ENCODE results near the gene ZNF576. TPM values are rescaled to one million over a fixed set of nuclear protein-coding genes. Genes with fewer than 3 reads are reported as not detected.
"Not testable (repeated sequence)": the region's sequence is repeated elsewhere in the genome, so short reads cannot be mapped to it uniquely, and the experiment has no call there.

Gene ZNF576
- total RNA-seq, 1 donor from 2014 or later = 9.5 TPM

DNA sequence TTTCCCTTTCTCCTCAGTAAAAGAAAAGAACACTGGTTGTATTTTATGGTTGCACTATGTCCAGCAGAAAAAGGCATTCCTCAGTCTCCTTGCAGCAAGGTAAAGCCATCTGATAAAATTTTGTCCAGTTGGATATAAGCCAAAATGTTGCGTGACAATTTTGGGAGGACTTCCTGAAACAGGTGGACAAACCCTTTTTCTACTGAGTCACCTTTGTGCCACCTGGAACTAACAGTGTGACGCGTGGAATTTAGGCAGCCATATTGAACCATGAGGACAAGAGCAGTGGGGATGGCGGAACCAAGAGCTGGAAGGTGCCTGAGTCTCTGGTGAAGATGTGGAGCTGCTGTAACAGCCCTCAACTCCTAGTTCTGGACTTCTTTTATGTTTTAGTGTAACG, 35.1 kb downstream of the ZNF576 start:
- no peak for DNase-seq (ENCODE audit: low read depth)
- TF ChIP-seq, protein P1, sequence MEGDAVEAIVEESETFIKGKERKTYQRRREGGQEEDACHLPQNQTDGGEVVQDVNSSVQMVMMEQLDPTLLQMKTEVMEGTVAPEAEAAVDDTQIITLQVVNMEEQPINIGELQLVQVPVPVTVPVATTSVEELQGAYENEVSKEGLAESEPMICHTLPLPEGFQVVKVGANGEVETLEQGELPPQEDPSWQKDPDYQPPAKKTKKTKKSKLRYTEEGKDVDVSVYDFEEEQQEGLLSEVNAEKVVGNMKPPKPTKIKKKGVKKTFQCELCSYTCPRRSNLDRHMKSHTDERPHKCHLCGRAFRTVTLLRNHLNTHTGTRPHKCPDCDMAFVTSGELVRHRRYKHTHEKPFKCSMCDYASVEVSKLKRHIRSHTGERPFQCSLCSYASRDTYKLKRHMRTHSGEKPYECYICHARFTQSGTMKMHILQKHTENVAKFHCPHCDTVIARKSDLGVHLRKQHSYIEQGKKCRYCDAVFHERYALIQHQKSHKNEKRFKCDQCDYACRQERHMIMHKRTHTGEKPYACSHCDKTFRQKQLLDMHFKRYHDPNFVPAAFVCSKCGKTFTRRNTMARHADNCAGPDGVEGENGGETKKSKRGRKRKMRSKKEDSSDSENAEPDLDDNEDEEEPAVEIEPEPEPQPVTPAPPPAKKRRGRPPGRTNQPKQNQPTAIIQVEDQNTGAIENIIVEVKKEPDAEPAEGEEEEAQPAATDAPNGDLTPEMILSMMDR (IDR thresholded peaks at IDR 0.05; ENCODE audit: insufficient read depth, low read length, severe bottlenecking) = no peak
- Histone ChIP-seq H3K4me3 (ENCODE audit: low read depth, low read length) (no peak overlapping the region), H3K36me3 (ENCODE audit: control insufficient read depth, insufficient read depth, low read length) (no peaks in the 10 kb centered on the region), H3K27me3 (ENCODE audit: control insufficient read depth, insufficient read depth, low read length) (no peaks in the 10 kb centered on the region)
- FAIRE-seq = no peak

DNA sequence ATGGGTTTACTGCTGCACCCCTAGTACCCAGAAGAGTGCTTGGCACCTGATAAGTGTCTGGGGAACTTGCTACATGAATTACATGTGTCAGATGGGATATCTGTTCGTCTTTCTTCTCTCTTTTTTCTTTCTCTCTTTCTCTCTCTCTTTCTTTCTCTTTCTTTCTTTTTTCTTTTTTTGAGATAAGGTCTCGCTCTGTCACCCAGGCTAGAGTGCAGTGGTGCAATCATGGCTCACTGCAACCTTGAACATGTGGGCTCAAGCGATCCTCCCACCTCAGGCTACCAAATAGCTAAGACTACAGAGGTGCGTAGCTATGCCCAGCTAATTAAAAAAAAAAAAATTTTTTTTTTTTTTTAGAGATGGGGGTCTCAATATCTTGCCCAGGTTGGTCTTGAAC, 37.1 kb downstream of the ZNF576 start:
- FAIRE-seq (no peak), DNase-seq (ENCODE audit: low read depth) (no peak)
- TF ChIP-seq, protein P1 (IDR thresholded peaks at IDR 0.05; ENCODE audit: insufficient read depth, low read length, severe bottlenecking) = no peak
- peaks cover 8% of the 10 kb centered on the region for H3K27me3 ChIP-seq (ENCODE audit: control insufficient read depth, insufficient read depth, low read length)
- no peaks in the 10 kb centered on the region for H3K36me3 ChIP-seq (ENCODE audit: control insufficient read depth, insufficient read depth, low read length)
- H3K4me3 ChIP-seq (ENCODE audit: low read depth, low read length) = no peak overlapping the region

DNA sequence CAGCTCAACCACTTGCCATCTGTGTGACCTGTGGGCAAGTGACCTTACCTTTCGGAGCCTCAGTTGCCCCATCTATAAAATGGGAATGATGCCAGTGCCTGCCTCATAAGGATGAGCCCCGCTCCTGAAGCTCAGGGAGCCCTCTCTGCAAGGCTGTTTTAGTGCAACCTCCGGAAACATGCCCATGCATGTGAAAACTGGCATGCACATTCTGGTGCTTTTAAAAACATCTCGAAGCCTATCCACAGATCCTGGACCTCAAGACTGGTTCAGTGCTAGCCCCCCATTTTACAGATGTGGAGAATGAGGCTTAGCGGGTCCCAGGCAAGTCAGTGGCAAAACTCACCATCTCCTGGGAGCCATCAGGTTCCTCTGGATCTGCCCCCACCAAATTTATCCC, 37.7 kb downstream of the ZNF576 start:
- Histone ChIP-seq H3K36me3 (ENCODE audit: control insufficient read depth, insufficient read depth, low read length) (no peaks in the 10 kb centered on the region), H3K4me3 (ENCODE audit: low read depth, low read length) (no peak overlapping the region), H3K27me3 (ENCODE audit: control insufficient read depth, insufficient read depth, low read length) (peaks cover 12% of the 10 kb centered on the region)
- peak; percentile 52 for DNase-seq (ENCODE audit: low read depth)
- TF ChIP-seq, protein P1 (IDR thresholded peaks at IDR 0.05; ENCODE audit: insufficient read depth, low read length, severe bottlenecking) = no peak
- no peak for FAIRE-seq

DNA sequence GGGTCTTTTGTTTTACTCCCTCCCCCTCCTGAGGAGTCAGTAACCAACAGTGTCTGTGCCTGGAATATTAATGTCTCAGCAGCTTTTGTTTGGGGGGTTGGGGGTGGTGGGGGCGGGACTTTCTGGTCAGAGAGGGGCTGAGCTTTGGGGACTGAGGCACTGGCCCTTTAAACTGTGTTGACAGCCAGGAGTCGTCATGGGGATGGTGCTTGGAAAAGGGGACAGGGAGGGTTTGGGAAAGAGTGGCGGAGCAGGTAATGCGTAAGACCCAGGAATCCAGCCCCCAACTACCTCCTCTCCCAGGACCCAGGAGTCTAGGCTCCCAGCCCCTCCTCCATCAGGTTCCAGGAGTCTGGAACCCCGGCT, 38.1 kb downstream of the ZNF576 start:
- TF ChIP-seq, protein P1 (IDR thresholded peaks at IDR 0.05; ENCODE audit: insufficient read depth, low read length, severe bottlenecking) = no peak
- DNase-seq (ENCODE audit: low read depth) (no peak), FAIRE-seq (no peak)
- H3K4me3 ChIP-seq (ENCODE audit: low read depth, low read length) = no peak overlapping the region
- peaks cover 14% of the 10 kb centered on the region for H3K27me3 ChIP-seq (ENCODE audit: control insufficient read depth, insufficient read depth, low read length)
- H3K36me3 ChIP-seq (ENCODE audit: control insufficient read depth, insufficient read depth, low read length) = no peaks in the 10 kb centered on the region

DNA sequence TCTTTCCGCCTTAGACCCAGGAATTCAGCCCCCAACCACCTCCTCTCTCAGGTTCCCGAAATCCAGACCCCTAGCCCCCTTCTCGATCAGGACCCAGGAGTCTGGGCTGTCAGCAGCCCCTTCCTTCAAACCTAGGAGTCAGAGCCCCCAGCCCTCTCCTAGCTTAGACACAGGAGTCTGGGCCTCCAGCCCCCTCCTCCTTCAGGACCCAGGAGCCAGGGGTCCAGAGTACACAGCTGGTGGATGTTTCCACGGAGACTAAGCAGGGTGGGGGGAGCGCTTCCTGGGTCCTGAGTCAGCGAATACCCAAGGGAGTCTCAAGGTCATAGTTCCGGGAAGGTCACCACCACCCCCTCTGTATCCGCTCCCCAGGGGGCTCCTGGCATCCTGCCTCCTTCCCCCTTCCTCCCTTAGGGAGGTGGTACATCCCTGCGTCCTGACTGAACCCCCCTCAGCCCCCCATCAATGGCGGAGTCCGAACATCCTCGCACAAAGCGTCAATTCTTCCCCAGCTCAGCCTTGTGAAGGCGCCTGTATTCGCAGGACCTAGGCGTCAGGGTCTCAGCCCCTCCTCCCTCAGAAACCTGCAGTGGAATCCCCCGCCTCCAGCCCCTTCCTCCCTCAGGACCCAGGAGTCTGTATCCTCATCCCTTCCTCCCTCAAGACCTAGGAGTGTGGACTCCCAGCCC, 38.6 kb downstream of the ZNF576 start:
- no peak for FAIRE-seq
- no peak overlapping the region for H3K4me3 ChIP-seq (ENCODE audit: low read depth, low read length)

DNA sequence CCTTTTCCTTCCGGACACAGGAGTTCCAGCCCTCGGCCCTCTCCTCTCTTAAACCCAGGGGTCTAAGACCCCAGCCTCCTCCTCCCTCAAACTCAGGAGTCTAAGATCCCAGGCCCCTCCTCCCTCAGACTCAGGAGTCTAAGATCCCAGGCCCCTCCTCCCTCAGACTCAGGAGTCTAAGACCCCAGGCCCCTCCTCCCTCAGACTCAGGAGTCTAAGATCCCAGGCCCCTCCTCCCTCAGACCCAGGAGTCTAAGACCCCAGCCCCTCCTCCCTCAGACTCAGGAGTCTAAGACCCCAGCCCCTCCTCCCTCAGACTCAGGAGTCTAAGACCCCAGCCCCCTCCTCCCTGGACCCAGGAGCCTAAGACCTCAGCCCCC, 39.2 kb downstream of the ZNF576 start:
- not testable (repeated sequence) for FAIRE-seq; H3K36me3 ChIP-seq (ENCODE audit: control insufficient read depth, insufficient read depth, low read length); H3K4me3 ChIP-seq (ENCODE audit: low read depth, low read length); DNase-seq (ENCODE audit: low read depth)
- peaks cover 14% of the 10 kb centered on the region for H3K27me3 ChIP-seq (ENCODE audit: control insufficient read depth, insufficient read depth, low read length)

More for the DNA sequence above, 38.6 kb downstream of the ZNF576 start:
- Histone ChIP-seq H3K36me3 (ENCODE audit: control insufficient read depth, insufficient read depth, low read length) (no peaks in the 10 kb centered on the region), H3K27me3 (ENCODE audit: control insufficient read depth, insufficient read depth, low read length) (peaks cover 14% of the 10 kb centered on the region)
- DNase-seq (ENCODE audit: low read depth) = no peak
- TF ChIP-seq, protein P1 (IDR thresholded peaks at IDR 0.05; ENCODE audit: insufficient read depth, low read length, severe bottlenecking) = no peak
